HuH-7.5 (cell line): ENCODE measurements around the gene LY9.
A peak's percentile ranks its signal among the peaks of the same experiment; 100 is the strongest.
"Not testable (repeated sequence)": the region's sequence is repeated elsewhere in the genome, so short reads cannot be mapped to it uniquely, and the experiment has no call there.

Source experiments
- DNase-seq: peaks from one replicate; pipeline ENCODE4 v3.0.0; 2011; ENCODE audit warnings: low spot score

Gene LY9

GRCh38 chr1:160866001-160866694 lies 70.2 kb downstream of the LY9 start:
- DNase-seq, result no peak

- DNase-seq, result no peak
Observed at GRCh38 chr1:160866695-160867260, 70.8 kb downstream of the LY9 start.

DNA sequence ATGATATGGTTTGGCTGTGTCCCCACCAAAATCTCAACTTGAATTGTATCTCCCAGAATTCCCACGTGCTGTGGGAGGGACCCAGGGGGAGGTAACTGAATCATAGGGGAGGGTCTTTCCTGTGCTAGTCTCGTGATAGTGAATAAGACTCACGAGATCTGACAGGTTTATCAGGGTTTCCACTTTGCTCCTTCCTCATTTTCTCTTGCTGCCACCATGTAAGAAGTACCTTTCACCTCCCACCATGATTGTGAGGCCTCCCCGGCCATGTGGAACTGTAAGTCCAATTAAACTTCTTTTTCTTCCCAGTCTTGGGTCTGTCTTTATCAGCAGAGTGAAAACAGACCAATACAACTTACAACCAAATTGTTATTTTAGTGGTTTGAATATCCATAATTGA lies 71.7 kb downstream of the LY9 start:
- not testable (repeated sequence) for DNase-seq

- DNase-seq, result no peak
Observed at GRCh38 chr1:160868141-160868540, 72.2 kb downstream of the LY9 start.

- no peak for DNase-seq
Observed at GRCh38 chr1:160874935-160875334, 79.0 kb downstream of the LY9 start.

- DNase-seq, result not testable (repeated sequence)
Observed at GRCh38 chr1:160875591-160875990, 79.6 kb downstream of the LY9 start.

DNA sequence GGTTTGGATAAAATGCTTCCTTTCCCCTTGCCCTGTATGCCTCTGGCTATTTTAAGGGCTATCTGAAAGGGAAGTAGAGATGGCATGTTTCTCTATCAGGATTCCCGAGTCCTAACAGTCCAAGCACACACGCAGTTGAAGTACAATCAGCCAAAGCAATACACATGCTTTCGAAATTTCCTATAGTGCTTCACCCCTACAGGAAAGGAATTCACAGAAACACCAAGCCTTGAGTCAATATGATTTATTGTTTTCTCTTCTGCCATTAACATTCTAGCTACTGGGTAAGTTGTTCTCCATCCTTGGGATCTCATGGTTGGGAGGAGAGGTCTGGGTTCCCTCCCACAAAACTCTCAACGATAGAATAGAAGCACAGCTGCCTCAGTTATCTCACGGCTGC lies 80.3 kb downstream of the LY9 start:
- DNase-seq, result no peak

- DNase-seq, result peak; percentile 20
Observed at GRCh38 chr1:160877221-160877620, 81.2 kb downstream of the LY9 start.
